Right kidney (tissue), 1 donor: ENCODE results near the gene OCEL1.
"Not testable (repeated sequence)": the region's sequence is repeated elsewhere in the genome, so short reads cannot be mapped to it uniquely, and the experiment has no call there.

Experiments
- DNase-seq: peaks from one replicate; pipeline ENCODE4 v3.0.0-alpha.2; 2016

Gene OCEL1

DNA sequence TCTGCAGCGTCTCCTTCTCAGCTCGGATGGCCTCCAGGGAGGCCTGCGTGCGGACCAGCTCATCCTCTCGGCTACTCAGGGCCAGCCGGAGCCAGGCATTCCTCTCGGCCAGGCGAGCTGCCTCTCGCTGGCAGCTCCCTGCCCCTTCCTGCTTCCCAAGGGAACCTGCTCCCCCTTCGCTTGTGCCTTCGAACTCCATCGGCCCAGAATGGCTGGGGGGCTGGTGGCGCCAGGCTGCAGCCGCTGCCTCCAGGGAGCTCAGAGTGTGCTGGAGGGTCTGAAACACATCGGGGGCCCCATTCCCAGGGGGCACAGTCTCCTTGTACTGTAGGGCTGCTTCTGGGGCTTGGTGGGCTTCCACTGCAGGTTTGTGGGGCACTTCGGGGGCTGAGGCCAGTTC, 36.5 kb downstream of the OCEL1 start:
- DNase-seq, result no peak

DNA sequence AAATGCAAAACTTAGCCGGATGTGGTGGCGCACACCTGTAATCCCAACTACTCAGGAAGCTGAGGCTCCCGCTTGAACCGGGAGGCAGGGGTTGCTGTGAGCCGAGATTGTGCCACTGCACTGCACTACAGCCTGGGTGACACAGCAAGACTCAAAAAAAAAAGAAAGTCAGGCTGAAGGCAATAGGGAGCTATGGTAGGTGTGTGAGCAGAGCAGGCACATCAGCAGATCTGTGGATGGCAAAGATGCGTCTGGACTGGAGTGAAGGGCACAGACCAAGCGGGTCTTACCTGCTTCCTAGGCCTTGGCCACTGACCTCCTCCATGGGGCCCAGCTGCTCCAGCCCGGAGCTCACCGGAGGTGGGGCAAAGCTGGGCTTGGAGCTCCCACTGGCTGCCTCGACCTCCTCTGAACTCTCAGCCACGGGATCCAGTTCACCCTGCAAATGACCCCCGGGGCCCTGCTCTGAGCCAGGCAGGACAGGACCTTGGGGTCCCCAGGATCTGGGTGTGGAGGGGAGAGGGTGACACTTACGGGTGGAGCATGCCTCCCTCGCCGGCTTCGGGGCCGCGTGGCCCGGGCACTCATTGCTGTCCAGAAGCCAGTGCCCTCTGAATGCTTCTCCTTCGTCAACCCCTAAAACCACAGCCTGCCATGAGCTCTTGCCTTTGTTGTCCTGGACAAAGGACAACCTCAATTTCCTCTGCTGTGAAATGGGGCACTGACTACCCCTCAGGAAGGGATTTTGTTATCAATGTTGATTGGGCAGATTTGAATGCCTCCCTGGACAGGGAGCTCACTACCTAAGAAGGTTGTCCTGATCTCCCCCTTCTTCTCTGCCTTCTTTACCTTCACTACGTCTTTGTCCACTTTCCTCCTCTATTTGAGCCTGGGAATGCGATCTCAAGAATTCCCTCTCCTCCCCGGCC, 38.0 kb downstream of the OCEL1 start:
- DNase-seq, result no peak

DNA sequence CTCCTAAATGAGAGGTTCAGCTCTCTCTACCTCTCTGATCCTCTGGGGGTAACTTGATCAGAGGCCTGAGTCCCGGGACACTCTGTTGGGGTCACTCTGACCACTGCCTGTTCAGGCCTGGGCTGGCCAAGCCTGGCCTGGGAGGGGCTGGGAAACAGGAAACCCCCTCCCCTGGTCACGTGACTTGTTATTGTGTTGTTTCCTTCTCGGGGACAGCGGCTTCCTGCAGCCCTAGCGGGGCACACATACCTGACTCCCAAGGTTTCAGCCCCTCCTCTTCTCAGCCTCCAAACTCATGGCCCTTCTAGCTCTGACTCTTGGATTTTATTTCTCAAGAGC, 38.6 kb downstream of the OCEL1 start, which contains the start of gene USHBP1:
Gene USHBP1 (minus strand): TSS at position 105 of the 339 bp plus-strand sequence. CDS start 446 bp downstream, outside the sequence.
- no peak for DNase-seq

DNA sequence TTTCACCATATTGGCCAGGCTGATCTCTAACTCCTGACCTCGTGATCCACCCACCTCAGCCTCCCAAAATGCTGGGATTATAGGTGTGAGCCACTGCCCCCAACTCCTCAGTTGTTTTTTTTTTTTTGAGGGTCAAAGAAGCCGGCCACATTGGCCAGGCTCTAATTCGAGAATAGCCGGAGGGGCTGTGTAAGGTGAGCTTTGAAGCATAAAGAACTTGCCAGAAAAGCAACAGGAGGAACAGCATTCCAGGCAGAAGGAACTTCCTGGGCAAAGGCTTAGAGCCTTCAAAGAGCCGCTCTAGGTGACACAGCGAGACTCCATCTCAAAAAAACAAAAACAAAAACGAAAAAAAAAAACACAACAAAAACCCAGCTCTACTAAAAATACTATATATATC, 40.0 kb downstream of the OCEL1 start:
- DNase-seq, result no peak

DNA sequence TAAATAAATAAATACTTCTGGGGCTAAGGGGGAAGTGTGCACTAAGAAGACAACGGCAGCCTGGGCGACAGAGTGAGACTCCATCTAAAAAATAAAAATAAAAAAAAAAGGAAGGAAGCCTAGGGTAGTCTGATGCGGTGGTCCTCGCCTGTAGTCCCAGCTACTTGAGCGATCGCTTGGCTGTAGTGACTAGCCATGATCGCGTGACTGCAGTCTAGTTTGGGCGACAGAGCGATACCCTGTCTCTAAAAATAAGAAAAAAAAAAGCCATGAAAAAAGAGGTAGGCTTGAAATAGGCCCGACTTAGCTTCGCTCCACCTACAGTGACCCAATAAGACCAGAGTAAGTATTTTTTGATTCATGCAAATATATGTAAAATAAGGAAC, 40.6 kb downstream of the OCEL1 start:
- no peak for DNase-seq

DNA sequence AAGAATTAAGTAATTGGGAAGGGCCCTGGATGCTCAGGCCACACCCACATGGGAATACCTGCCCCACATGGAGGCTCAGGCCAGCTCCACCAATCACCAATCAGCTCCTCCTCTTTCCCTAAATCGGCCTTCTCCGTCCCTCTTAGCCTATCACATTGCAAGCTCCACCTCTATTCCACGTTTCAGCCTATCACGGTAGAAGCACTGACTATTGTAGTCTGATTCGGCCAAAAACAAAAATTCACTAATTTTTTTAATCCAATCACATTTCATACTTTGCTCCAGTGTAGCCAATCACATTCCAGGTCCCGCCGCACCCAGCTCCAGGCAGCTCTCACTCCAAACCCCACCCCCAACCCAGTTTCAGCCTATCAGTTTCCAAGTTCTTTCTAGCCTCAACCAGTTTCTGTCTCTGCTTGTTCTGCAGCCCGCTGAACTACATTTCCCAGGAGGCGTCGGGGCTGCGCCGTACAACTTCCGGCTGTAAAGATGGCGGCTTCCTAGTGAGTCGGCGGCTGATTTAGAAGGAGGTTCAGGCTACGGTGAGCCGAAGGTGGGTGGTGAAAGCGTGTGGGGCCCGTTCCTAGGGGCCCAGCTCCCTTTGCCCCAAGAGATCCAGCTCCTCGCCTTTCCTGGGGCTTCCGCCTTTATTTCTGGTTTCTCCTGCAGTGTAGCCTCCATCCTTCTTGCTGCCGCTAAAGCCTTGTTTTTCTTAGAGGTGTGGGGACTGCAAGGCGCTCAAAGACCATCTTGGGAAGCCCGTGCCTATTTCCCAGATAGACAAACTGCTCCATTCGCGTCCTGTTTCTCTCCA, 41.2 kb downstream of the OCEL1 start, which contains the start of gene BABAM1:
Gene BABAM1 (plus strand): TSS at position 469 of the 814 bp plus-strand sequence. CDS start 1,364 bp downstream, outside the sequence.
- peak; percentile 81 for DNase-seq

DNA sequence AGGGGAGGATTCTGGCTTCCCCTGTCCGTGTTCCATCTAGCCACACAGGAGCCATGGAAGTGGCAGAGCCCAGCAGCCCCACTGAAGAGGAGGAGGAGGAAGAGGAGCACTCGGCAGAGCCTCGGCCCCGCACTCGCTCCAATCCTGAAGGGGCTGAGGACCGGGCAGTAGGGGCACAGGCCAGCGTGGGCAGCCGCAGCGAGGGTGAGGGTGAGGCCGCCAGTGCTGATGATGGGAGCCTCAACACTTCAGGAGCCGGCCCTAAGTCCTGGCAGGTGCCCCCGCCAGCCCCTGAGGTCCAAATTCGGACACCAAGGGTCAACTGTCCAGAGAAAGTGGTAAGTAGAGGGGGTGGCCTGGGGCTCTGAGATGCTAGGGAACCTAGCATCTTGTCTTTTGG, 42.7 kb downstream of the OCEL1 start:
- DNase-seq, result no peak

DNA sequence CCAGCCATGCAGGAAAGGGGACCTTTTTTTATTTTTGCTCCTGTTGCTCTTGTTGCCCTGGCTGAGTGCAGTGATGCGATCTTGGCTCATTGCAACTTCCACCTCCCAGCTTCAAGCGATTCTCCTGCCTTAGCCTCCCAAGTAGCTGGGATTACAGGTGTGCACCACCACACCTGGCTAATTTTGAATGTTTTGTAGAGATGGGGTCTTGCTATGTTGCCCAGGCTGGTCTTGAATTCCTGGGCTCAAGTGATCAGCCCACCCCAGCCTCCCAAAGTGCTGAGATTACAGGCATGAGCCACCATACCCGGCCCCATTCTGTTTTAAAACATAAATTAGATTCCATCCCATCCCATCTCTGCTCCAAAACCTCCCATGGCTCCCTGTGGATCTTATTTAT, 48.9 kb downstream of the OCEL1 start:
- DNase-seq, result not testable (repeated sequence)

DNA sequence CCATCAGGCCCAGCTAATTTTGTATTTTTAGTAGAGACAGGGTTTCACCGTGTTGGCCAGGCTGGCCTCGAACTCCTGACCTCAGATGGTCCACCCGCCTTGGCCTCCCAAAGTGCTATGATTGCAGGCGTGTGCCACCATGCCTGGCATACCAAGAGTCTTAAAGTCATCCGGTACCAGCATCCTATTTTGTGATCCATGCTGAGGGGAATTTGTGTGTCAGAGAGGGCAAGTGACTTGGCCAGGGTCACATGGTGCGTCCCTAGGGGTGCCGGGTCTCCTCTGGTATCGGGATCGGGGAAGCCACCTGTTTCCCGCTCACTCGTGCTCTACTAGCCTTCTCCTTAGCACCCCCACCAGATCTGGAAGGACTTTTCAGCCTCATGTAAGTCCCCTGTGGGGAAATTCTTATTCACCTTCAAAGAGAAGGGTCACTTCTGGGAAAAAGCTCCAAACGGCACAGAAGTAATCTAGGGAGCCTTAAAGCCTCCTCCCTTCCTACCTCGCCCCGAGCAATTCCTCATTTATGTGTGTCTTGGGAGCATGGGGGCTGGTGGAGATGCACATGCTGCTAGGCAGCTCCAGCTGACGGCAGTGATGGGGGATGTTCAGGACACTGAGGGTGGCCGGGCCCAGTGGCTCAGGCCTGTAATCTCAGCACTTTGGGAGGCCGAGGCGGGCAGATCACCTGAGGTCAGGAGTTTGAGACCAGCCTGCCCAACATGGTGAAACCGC, 49.6 kb downstream of the OCEL1 start:
- no peak for DNase-seq
